B cell (primary cell): Measurements from ENCODE around the gene FIBIN. TPM values are rescaled to one million over a fixed set of nuclear protein-coding genes. Genes with fewer than 3 reads are reported as not detected.

Experiments used
- ATAC-seq: fragments of 200-7000 bp; cut with Tn5 transposase; one replicate; pipeline ENCODE4 v1.10.0; 2021; ENCODE audit warnings: low read depth, mild to moderate bottlenecking, moderate number of reproducible peaks, moderate library complexity
- CTCF ChIA-PET: fragments of 350-600 bp; sonication (Branson Sonifier 250); formaldehyde crosslinking; loops from one replicate; lab custom pipeline; 2021; ENCODE audit warnings: antibody characterized with exemption, inconsistent platforms; lab: Charles Lee
- POLR2A ChIA-PET: fragments of 350-600 bp; sonication (Branson Sonifier 250); formaldehyde crosslinking; loops from one replicate; lab custom pipeline; 2021; ENCODE audit warnings: antibody characterized with exemption; lab: Charles Lee
- DNase-seq: peaks from one replicate; pipeline ENCODE4 v3.0.0; 2013
- H2AFZ ChIP-seq: 2 replicates; pipeline ENCODE4 v1.6.1; 2012; ENCODE audit warnings: mild to moderate bottlenecking, low read depth, low read length; ENCODE audit not compliant: insufficient read depth, poor library complexity, severe bottlenecking
- H3K27ac ChIP-seq, 2 donors: 1 replicate in 1 of 2; 2 replicates in 1 of 2; pipeline ENCODE4 v1.5.1; 2012 to 2013; ENCODE audit warnings: low read length in 2 of 2, mild to moderate bottlenecking in 2 of 2, moderate library complexity in 1 of 2
- H3K27me3 ChIP-seq, 4 experiments: fragments of 200-600 bp in 1 of 4; sonication (generic) in 1 of 4; replicated peaks in 1 of 4; 1 replicate in 2 of 4; 2 replicates in 2 of 4; pipeline versions ENCODE4 v1.6.1 to v1.7.0; 2013 to 2016; ENCODE audit warnings: low read length in 3 of 4, mild to moderate bottlenecking in 2 of 4, mixed read lengths in 1 of 4, moderate library complexity in 1 of 4; ENCODE audit not compliant: insufficient read depth in 4 of 4, control insufficient read depth in 3 of 4; ENCODE audit errors: control extremely low read depth in 1 of 4
- H3K36me3 ChIP-seq, 2 experiments: replicated peaks in 1 of 2; 1 replicate in 1 of 2; 2 replicates in 1 of 2; pipeline versions ENCODE4 v1.6.1 to v1.7.1; 2013; ENCODE audit warnings: low read length in 1 of 2; ENCODE audit not compliant: insufficient read depth in 2 of 2, control insufficient read depth in 1 of 2; ENCODE audit errors: control extremely low read depth in 1 of 2, extremely low read depth in 1 of 2
- H3K4me1 ChIP-seq, 2 donors: fragments of 200-600 bp in 1 of 2; sonication (generic) in 1 of 2; 1 replicate in 1 of 2; 2 replicates in 1 of 2; pipeline versions ENCODE4 v1.5.1 to v1.6.1; 2013 to 2017; ENCODE audit warnings: low read length in 2 of 2; ENCODE audit not compliant: control insufficient read depth in 2 of 2, insufficient read depth in 2 of 2
- H3K4me2 ChIP-seq: replicated peaks from 2 replicates; pipeline ENCODE3; 2012; ENCODE audit warnings: mild to moderate bottlenecking, low read depth, low read length; ENCODE audit not compliant: poor library complexity, severe bottlenecking
- H3K4me3 ChIP-seq, 5 experiments: fragments of 200-600 bp in 1 of 5; sonication (generic) in 1 of 5; 1 replicate in 3 of 5; 2 replicates in 2 of 5; pipeline versions ENCODE4 v1.5.1 to v1.7.0; 2011 to 2016; ENCODE audit warnings: low read length in 4 of 5, mild to moderate bottlenecking in 4 of 5, low read depth in 2 of 5, control low read depth in 1 of 5, moderate library complexity in 1 of 5; ENCODE audit not compliant: insufficient read depth in 1 of 5; ENCODE audit errors: control extremely low read depth in 1 of 5, extremely low read depth in 1 of 5
- H3K79me2 ChIP-seq: fragments of 200-600 bp; sonication (generic); one replicate; pipeline ENCODE4 v1.6.0; 2016; ENCODE audit warnings: low read length; ENCODE audit not compliant: control insufficient read depth, insufficient read depth
- H3K9ac ChIP-seq: fragments of 200-600 bp; sonication (generic); 2 replicates; pipeline ENCODE4 v1.6.1; 2017; ENCODE audit warnings: mild to moderate bottlenecking, low read length, moderate library complexity
- H3K9me3 ChIP-seq, 3 donors: one replicate each; pipeline versions ENCODE4 v1.6.1 to v1.7.1; 2013; ENCODE audit warnings: low read length in 2 of 3; ENCODE audit not compliant: control insufficient read depth in 2 of 3, insufficient read depth in 1 of 3; ENCODE audit errors: control extremely low read depth in 1 of 3
- H4K20me1 ChIP-seq: 2 replicates; pipeline ENCODE4 v1.6.0; 2012; ENCODE audit warnings: mild to moderate bottlenecking, low read length; ENCODE audit not compliant: insufficient read depth, control insufficient read depth, poor library complexity, severe bottlenecking
- H3K27ac Mint-ChIP-seq: one replicate; pipeline ENCODE4 v1.8.0; 2021; ENCODE audit warnings: mixed read lengths
- H3K27me3 Mint-ChIP-seq: one replicate; pipeline ENCODE4 v1.8.0; 2021; ENCODE audit warnings: mixed read lengths
- H3K4me1 Mint-ChIP-seq: one replicate; pipeline ENCODE4 v1.8.0; 2021; ENCODE audit warnings: mixed read lengths
- H3K4me3 Mint-ChIP-seq: one replicate; pipeline ENCODE4 v1.8.0; 2021; ENCODE audit warnings: mixed read lengths
- H3K9me3 Mint-ChIP-seq: one replicate; pipeline ENCODE4 v1.8.0; 2022; ENCODE audit warnings: mixed read lengths; ENCODE audit not compliant: insufficient read depth
- EZH2 ChIP-seq: IDR thresholded peaks from 2 replicates; pipeline ENCODE4 v1.6.1; 2012; ENCODE audit warnings: borderline replicate concordance, low read depth, mild to moderate bottlenecking, moderate library complexity, low read length; ENCODE audit not compliant: insufficient read depth, poor library complexity, severe bottlenecking
- WGBS: methylation state at CpG from one replicate; pipeline ENCODE4 v1.1.5; 2013; ENCODE audit warnings: missing lambda C conversion rate; ENCODE audit not compliant: insufficient coverage; 5-methylcytosine and 5-hydroxymethylcytosine counted together
- intact Hi-C: fragments of 100-400 bp; cut with micrococcal nuclease; formaldehyde crosslinking; loops from one replicate; pipeline ENCODE4 v1.10.0; 2022
- polyA plus RNA-seq: library from polyadenylated mRNA; depleted of rRNA; stranded (reverse); fragments of >200 nt; gene quantifications from 2 replicates; pipeline ENCODE4 v1.2.3, GENCODE V29; 2012
- total RNA-seq, 2 donors: library from RNA; stranded (reverse); fragments of 120-200 nt in 1 of 2; gene quantifications; 1 replicate in 1 of 2; 2 replicates in 1 of 2; pipeline versions ENCODE4 v1.2.3 to v1.2.4, GENCODE V29; 2013 to 2022
- TF ChIP-seq, protein P1 (sequence below): fragments of 200-600 bp; IDR thresholded peaks from one replicate; pipeline ENCODE4 v1.8.0; 2022; ENCODE audit warnings: antibody characterized with exemption, mild to moderate bottlenecking

The FIBIN gene
- total and polyA plus RNA-seq, 2 donors (not counting 1 experiment from before 2014, with no cell fraction given): not detected

DNA sequence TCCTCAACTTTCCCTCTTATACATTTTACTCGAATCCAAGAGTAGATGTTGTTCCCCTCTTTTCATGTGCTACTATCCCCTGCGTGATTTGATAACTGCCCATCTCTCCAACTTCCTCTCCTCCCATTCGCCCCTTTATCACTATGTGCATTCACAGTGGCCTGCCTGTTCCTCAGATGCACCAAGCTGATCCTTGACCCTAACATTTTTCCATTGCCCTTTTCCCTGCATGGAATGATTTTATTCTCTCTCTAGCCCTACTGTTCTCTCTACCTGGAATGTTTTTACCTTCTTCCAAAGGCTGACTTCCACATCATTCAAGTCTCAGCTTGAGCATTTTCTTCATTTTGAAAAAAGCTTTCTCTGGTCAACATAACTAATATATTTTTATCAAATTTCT is 31.0 kb downstream of the FIBIN start:
- TF ChIP-seq EZH2: no peak
- TF ChIP-seq, protein P1, sequence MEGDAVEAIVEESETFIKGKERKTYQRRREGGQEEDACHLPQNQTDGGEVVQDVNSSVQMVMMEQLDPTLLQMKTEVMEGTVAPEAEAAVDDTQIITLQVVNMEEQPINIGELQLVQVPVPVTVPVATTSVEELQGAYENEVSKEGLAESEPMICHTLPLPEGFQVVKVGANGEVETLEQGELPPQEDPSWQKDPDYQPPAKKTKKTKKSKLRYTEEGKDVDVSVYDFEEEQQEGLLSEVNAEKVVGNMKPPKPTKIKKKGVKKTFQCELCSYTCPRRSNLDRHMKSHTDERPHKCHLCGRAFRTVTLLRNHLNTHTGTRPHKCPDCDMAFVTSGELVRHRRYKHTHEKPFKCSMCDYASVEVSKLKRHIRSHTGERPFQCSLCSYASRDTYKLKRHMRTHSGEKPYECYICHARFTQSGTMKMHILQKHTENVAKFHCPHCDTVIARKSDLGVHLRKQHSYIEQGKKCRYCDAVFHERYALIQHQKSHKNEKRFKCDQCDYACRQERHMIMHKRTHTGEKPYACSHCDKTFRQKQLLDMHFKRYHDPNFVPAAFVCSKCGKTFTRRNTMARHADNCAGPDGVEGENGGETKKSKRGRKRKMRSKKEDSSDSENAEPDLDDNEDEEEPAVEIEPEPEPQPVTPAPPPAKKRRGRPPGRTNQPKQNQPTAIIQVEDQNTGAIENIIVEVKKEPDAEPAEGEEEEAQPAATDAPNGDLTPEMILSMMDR: no peak
- no peak overlapping the region for H3K4me3 ChIP-seq
- H3K27ac ChIP-seq: no peak overlapping the region
- H2AFZ ChIP-seq: no peak overlapping the region
- Mint-ChIP-seq H3K27me3 (no peaks in the 10 kb centered on the region), H3K27ac (no peak overlapping the region), H3K9me3 (no peaks in the 10 kb centered on the region), H3K4me3 (no peak overlapping the region), H3K4me1 (no peaks in the 10 kb centered on the region)
- 88% methylated on average over 3 of the region's 3 CpGs for WGBS
- intact Hi-C loops: no loop called here
- no peaks in the 10 kb centered on the region for H3K9me3 ChIP-seq
- H3K4me2 ChIP-seq: no peak overlapping the region
- H3K79me2 ChIP-seq: no peaks in the 10 kb centered on the region
- H4K20me1 ChIP-seq: no peaks in the 10 kb centered on the region
- no peak overlapping the region for H3K9ac ChIP-seq
- no peak for DNase-seq
- CTCF ChIA-PET: no interaction called here
- no peaks in the 10 kb centered on the region for H3K36me3 ChIP-seq
- no peaks in the 10 kb centered on the region for H3K4me1 ChIP-seq
- no peak for ATAC-seq
- POLR2A ChIA-PET: no interaction called here
- no peaks in the 10 kb centered on the region for H3K27me3 ChIP-seq

DNA sequence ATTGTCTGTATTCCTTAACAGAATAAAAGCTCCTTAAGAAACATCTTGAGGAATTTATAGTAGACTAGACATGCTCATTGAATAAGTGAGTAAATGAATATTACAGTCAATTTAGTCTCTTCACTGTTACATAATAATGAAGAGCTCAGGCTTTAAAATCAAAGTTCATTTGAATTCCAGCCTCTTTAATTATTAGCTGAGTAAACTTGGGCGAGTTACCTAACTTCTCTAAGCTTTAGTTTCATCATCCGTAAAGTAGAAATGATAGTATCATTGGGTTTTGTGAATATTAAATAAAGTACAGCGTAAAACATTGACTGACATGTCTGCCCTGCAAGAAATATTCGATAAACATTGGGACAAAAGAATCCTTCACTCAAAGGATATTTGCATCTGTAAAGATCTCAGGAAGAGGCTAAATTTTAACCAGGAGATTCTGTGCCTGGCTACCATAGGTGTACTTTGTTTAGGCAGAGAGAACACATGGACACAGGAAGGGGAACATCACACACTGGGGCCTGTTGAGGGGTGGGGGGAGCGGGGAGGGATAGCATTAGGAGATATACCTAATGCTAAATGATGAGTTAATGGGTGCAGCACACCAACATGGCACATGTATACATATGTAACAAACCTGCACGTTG is 31.5 kb downstream of the FIBIN start:
- intact Hi-C loops: no loop called here
- no peak overlapping the region for H3K27ac ChIP-seq
- Mint-ChIP-seq H3K4me1 (no peaks in the 10 kb centered on the region), H3K9me3 (no peaks in the 10 kb centered on the region), H3K27me3 (no peaks in the 10 kb centered on the region), H3K27ac (no peak overlapping the region), H3K4me3 (no peak overlapping the region)
- no CpG with 5 or more reads among the region's 6 CpGs for WGBS
- no peak overlapping the region for H2AFZ ChIP-seq
- no peaks in the 10 kb centered on the region for H4K20me1 ChIP-seq
- POLR2A ChIA-PET: no interaction called here
- H3K4me1 ChIP-seq: no peaks in the 10 kb centered on the region
- no peak for TF ChIP-seq EZH2
- TF ChIP-seq, protein P1: no peak
- no peaks in the 10 kb centered on the region for H3K27me3 ChIP-seq
- H3K4me3 ChIP-seq: no peak overlapping the region
- no peak for DNase-seq
- H3K79me2 ChIP-seq: no peaks in the 10 kb centered on the region
- no peak overlapping the region for H3K4me2 ChIP-seq
- ATAC-seq: no peak
- H3K36me3 ChIP-seq: no peaks in the 10 kb centered on the region
- no peaks in the 10 kb centered on the region for H3K9me3 ChIP-seq
- no peak overlapping the region for H3K9ac ChIP-seq
- CTCF ChIA-PET: no interaction called here
